ENCODE results near the gene ICAM5. TPM values are rescaled to one million over a fixed set of nuclear protein-coding genes. Genes with fewer than 3 reads are reported as not detected.

ICAM5 gene
- total and polyA plus RNA-seq, 8 donors, result 0.08 to 0.30 (median 0.21) TPM; not detected in 1

DNA sequence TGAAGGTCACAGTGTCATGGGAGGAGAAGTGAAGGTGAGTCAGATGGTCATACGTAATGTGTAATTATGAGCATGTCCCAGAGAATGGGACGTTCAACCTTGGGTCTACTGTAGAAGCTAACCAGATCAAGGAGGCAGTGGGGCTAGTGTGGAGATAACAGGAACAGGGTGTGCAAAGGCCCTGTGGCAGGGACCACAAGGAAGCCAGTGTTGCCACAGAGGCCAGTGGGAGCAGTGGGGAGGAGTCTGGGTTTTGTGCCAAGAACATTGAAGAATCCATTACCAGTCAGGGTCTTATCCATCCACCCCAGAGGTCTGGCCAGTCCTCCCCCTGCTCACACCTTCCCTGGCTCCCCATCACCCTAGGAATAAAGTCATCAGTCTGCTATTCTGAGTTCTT, 34.4 kb upstream of the ICAM5 start:
- ATAC-seq, result no peak
- H3K36me3 ChIP-seq, result peaks cover 0 to 5% (median 4%) of the 10 kb centered on the region in 3 donors
- no peaks in the 10 kb centered on the region for H3K27me3 ChIP-seq
- no peaks in the 10 kb centered on the region for H3K9me3 ChIP-seq
- TF ChIP-seq, protein P1, sequence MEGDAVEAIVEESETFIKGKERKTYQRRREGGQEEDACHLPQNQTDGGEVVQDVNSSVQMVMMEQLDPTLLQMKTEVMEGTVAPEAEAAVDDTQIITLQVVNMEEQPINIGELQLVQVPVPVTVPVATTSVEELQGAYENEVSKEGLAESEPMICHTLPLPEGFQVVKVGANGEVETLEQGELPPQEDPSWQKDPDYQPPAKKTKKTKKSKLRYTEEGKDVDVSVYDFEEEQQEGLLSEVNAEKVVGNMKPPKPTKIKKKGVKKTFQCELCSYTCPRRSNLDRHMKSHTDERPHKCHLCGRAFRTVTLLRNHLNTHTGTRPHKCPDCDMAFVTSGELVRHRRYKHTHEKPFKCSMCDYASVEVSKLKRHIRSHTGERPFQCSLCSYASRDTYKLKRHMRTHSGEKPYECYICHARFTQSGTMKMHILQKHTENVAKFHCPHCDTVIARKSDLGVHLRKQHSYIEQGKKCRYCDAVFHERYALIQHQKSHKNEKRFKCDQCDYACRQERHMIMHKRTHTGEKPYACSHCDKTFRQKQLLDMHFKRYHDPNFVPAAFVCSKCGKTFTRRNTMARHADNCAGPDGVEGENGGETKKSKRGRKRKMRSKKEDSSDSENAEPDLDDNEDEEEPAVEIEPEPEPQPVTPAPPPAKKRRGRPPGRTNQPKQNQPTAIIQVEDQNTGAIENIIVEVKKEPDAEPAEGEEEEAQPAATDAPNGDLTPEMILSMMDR (IDR thresholded peaks at IDR 0.05), result no peak
- WGBS, 2 donors, result 76 to 94% methylated on average over 2 of the region's 2 CpGs
- no peak for FAIRE-seq
- no peak for DNase-seq
- H3K4me1 ChIP-seq, result peaks cover 0 to 4% (median 3%) of the 10 kb centered on the region in 3 donors
- H3K27ac ChIP-seq, result no peak overlapping the region
- intact Hi-C loops (cut with DNase I), result loop anchor here in 1 of 3 donors (5.0 kb wide), 1 partner anchor 323 kb away; no protein-coding TSS in a partner anchor
- no peak overlapping the region for H3K4me3 ChIP-seq

DNA sequence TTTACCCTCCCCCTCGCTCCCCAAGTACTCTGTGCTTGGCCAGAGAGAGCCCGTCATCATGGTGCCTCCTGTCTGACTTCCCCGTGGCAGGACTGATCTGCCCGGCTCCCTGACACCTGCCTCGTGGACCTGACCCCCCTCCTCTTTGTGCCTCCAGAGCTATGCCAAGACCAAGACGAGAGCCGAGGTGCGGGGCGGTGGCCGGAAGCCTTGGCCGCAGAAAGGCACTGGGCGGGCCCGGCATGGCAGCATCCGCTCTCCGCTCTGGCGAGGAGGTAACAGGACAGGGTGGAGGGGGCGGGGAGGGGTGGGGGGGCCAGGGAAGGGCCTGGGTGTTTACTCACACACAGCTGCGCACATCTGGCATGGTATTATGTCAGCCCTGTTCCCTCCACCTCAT, 33.2 kb upstream of the ICAM5 start:
- DNase-seq, result no peak
- Histone ChIP-seq H3K4me3 (no peak overlapping the region), H3K27me3 (no peaks in the 10 kb centered on the region), H3K27ac (no peak overlapping the region), H3K36me3 (peaks cover 0 to 5% (median 4%) of the 10 kb centered on the region in 3 donors), H3K9me3 (no peaks in the 10 kb centered on the region), H3K4me1 (peaks cover 0 to 4% (median 3%) of the 10 kb centered on the region in 3 donors)
- no peak for ATAC-seq
- TF ChIP-seq, protein P1 (IDR thresholded peaks at IDR 0.05), result no peak
- intact Hi-C loops (cut with DNase I), result loop anchor here in 1 of 3 donors (5.0 kb wide), 1 partner anchor 324 kb away; no protein-coding TSS in a partner anchor
- WGBS, 2 donors, result 86 to 96% methylated on average over 18 of the region's 18 CpGs
- FAIRE-seq, result no peak

DNA sequence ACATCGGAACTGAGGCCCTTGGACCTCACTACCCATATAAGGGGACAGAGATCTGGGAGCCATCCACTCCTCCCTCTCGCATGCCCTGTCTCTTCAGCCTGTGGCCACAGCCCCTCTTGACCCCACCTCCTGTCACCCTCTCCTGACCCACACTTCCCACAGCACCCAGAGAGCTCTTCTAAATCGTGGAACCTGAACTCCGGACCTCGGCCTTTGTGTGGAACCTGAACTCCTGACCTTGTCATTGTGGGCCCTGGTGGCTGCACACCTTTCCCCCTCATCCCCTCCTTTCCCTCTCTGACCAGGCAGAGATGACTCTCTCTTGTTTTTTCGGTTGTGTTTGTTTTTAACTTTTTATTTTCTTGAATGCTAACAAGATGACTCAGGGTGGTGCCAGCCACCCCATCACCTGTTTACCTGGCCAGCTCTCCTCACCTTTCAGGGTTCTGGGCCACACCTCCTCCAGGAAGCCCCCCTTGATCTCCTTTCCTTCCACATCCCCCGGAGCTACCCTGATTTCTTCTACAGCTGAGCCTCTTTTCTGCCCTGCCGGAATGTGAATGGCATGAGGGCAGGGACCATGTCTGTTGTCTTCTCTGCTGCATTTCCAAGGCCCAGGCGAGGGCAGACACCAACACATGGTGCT, 32.7 kb upstream of the ICAM5 start:
- Histone ChIP-seq H3K27ac (no peak overlapping the region), H3K4me1 (peaks cover 0 to 4% (median 3%) of the 10 kb centered on the region in 3 donors), H3K27me3 (no peaks in the 10 kb centered on the region), H3K36me3 (peaks cover 0 to 5% (median 4%) of the 10 kb centered on the region in 3 donors), H3K4me3 (no peak overlapping the region), H3K9me3 (no peaks in the 10 kb centered on the region)
- DNase-seq (no peak), ATAC-seq (no peak), FAIRE-seq (no peak)
- TF ChIP-seq, protein P1 (IDR thresholded peaks at IDR 0.05), result no peak
- intact Hi-C loops (cut with DNase I), result loop anchor here in 1 of 3 donors (5.0 kb wide), 1 partner anchor 325 kb away; no protein-coding TSS in a partner anchor
- 81 to 84% methylated on average over 9 of the region's 9 CpGs for WGBS, 2 donors

DNA sequence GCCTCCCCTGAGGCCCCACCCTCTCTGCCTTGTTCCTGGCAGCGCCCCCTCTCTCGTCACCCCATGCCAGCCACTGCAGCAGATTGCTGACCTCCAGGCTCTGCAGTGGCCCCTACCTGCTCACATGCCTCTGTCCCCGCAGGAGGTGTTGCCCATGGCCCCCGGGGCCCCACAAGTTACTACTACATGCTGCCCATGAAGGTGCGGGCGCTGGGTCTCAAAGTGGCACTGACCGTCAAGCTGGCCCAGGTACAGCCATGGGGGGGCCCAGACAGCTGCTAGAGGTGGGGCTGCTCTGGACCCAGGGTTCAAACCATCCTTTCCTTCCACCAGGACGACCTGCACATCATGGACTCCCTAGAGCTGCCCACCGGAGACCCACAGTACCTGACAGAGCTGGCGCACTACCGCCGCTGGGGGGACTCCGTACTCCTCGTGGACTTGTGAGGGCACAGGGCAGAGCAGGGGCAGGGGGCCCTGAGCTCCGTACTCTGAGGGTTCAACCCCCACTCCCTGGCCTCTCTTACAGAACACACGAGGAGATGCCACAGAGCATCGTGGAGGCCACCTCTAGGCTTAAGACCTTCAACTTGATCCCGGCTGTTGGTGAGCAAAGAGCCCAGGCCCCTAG, 31.6 kb upstream of the ICAM5 start:
- Histone ChIP-seq H3K9me3 (no peaks in the 10 kb centered on the region), H3K36me3 (peaks cover 0 to 5% (median 4%) of the 10 kb centered on the region in 3 donors), H3K27me3 (no peaks in the 10 kb centered on the region), H3K27ac (no peak overlapping the region), H3K4me3 (no peak overlapping the region), H3K4me1 (no peaks in the 10 kb centered on the region)
- no peak for FAIRE-seq
- no peak for DNase-seq
- intact Hi-C loops (cut with DNase I), result loop anchor here in 1 of 3 donors (5.0 kb wide), 1 partner anchor 326 kb away; no protein-coding TSS in a partner anchor
- no peak for ATAC-seq
- TF ChIP-seq, protein P1 (IDR thresholded peaks at IDR 0.05), result no peak
- 90 to 94% methylated on average over 18 of the region's 18 CpGs for WGBS, 2 donors

Measured in pancreas (tissue), 10 donors.